Liver (tissue), 9 donors: Measurements from ENCODE around the gene ELAVL2. TPM values are rescaled to one million over a fixed set of nuclear protein-coding genes. Genes with fewer than 3 reads are reported as not detected.

Source experiments
- DNase-seq: peaks from one replicate; pipeline ENCODE4 v3.0.0-alpha.2; 2017; ENCODE audit warnings: low spot score
- H3K27ac ChIP-seq, 2 donors: one replicate each; pipeline ENCODE4 v1.7.0; 2013; ENCODE audit warnings: inconsistent platforms in 2 of 2, low read length in 2 of 2, control low read depth in 1 of 2, low read depth in 1 of 2, mild to moderate bottlenecking in 1 of 2
- H3K27me3 ChIP-seq, 4 donors: one replicate each; pipeline versions ENCODE4 v1.6.1 to v1.7.0; 2013; ENCODE audit warnings: low read length in 3 of 4, inconsistent platforms in 1 of 4, mild to moderate bottlenecking in 1 of 4, moderate library complexity in 1 of 4; ENCODE audit not compliant: control insufficient read depth in 4 of 4, insufficient read depth in 4 of 4
- H3K36me3 ChIP-seq, 4 donors: one replicate each; pipeline versions ENCODE4 v1.6.1 to v1.7.0; 2013; ENCODE audit warnings: low read length in 3 of 4, mild to moderate bottlenecking in 3 of 4, low read depth in 1 of 4, moderate library complexity in 1 of 4; ENCODE audit not compliant: control insufficient read depth in 4 of 4, insufficient read depth in 3 of 4
- H3K4me1 ChIP-seq, 4 donors: one replicate each; pipeline versions ENCODE4 v1.6.1 to v1.7.0; 2013; ENCODE audit warnings: low read length in 3 of 4, mild to moderate bottlenecking in 3 of 4, moderate library complexity in 1 of 4; ENCODE audit not compliant: control insufficient read depth in 4 of 4, insufficient read depth in 4 of 4
- H3K4me3 ChIP-seq, 3 donors: one replicate each; pipeline versions ENCODE4 v1.6.1 to v1.7.0; 2013; ENCODE audit warnings: low read length in 3 of 3, control low read depth in 1 of 3, low read depth in 1 of 3, mild to moderate bottlenecking in 1 of 3
- H3K9ac ChIP-seq, 2 donors: one replicate each; pipeline ENCODE4 v1.7.0; 2013; ENCODE audit warnings: low read length in 2 of 2, mild to moderate bottlenecking in 2 of 2, moderate library complexity in 2 of 2, control low read depth in 1 of 2, low read depth in 1 of 2
- H3K9me3 ChIP-seq, 4 donors: one replicate each; pipeline versions ENCODE4 v1.6.1 to v1.7.0; 2013; ENCODE audit warnings: low read length in 3 of 4; ENCODE audit not compliant: control insufficient read depth in 4 of 4
- ATF3 ChIP-seq: IDR thresholded peaks from 2 replicates; pipeline ENCODE4 v1.6.1; 2016; ENCODE audit warnings: antibody characterized with exemption
- CTCF ChIP-seq: fragments of 150-350 bp; IDR thresholded peaks from 2 replicates; pipeline ENCODE4 v1.5.1; 2017; ENCODE audit warnings: improper control_type of control experiment, low read depth, low read length; ENCODE audit not compliant: missing input control
- EGR1 ChIP-seq, 2 donors: IDR thresholded peaks; 2 replicates each; pipeline ENCODE4 v1.6.1; 2016 to 2018; ENCODE audit warnings: antibody characterized with exemption in 2 of 2, low read depth in 2 of 2
- FOXA1 ChIP-seq: IDR thresholded peaks from 2 replicates; pipeline ENCODE4 v1.6.1; 2016; ENCODE audit warnings: antibody characterized with exemption
- GABPA ChIP-seq, 2 donors: IDR thresholded peaks in 1 of 2; conservative IDR thresholded peaks in 1 of 2; 2 replicates each; pipeline ENCODE4 v1.6.1; 2016; ENCODE audit warnings: antibody characterized with exemption in 2 of 2, mild to moderate bottlenecking in 1 of 2, moderate library complexity in 1 of 2
- HNF4A ChIP-seq, 2 donors: conservative IDR thresholded peaks; 2 replicates each; pipeline ENCODE4 v1.6.1; 2016; ENCODE audit warnings: antibody characterized with exemption in 2 of 2, mild to moderate bottlenecking in 2 of 2
- HNF4G ChIP-seq: IDR thresholded peaks from 2 replicates; pipeline ENCODE4 v1.6.1; 2016; ENCODE audit warnings: antibody characterized with exemption
- JUND ChIP-seq, 2 donors: IDR thresholded peaks; 2 replicates each; pipeline ENCODE4 v1.6.1; 2016; ENCODE audit warnings: antibody characterized with exemption in 2 of 2
- MAX ChIP-seq: IDR thresholded peaks from 2 replicates; pipeline ENCODE4 v1.6.1; 2016; ENCODE audit warnings: antibody characterized with exemption
- NR2F2 ChIP-seq: IDR thresholded peaks from 2 replicates; pipeline ENCODE4 v1.6.1; 2016; ENCODE audit warnings: antibody characterized with exemption
- RAD21 ChIP-seq, 2 donors: IDR thresholded peaks; 2 replicates each; pipeline ENCODE4 v1.6.1; 2016; ENCODE audit warnings: antibody characterized with exemption in 2 of 2, mild to moderate bottlenecking in 2 of 2
- REST ChIP-seq: IDR thresholded peaks from 2 replicates; pipeline ENCODE4 v1.6.1; 2016; ENCODE audit warnings: antibody characterized with exemption, mild to moderate bottlenecking
- RXRA ChIP-seq, 2 donors: IDR thresholded peaks; 2 replicates each; pipeline ENCODE4 v1.6.1; 2017 to 2018; ENCODE audit warnings: antibody characterized with exemption in 2 of 2, mild to moderate bottlenecking in 1 of 2
- TAF1 ChIP-seq: conservative IDR thresholded peaks from 2 replicates; pipeline ENCODE4 v1.6.1; 2016; ENCODE audit warnings: antibody characterized with exemption, mild to moderate bottlenecking
- YY1 ChIP-seq: IDR thresholded peaks from 2 replicates; pipeline ENCODE4 v1.6.1; 2016; ENCODE audit warnings: antibody characterized with exemption, mild to moderate bottlenecking
- WGBS: extraction: QIAGEN DNeasy Blood & Tissue Kit; methylation state at CpG from one replicate; pipeline ENCODE4 v1.1.7; 2013; 5-methylcytosine and 5-hydroxymethylcytosine counted together
- polyA plus RNA-seq, 2 donors: library from polyadenylated mRNA; stranded (reverse) in 1 of 2; unstranded in 1 of 2; fragments of 200-250 nt in 1 of 2; fragments of >200 nt in 1 of 2; fragmentation: Nextera tagmentation in 1 of 2; extraction: Ambion mirVana in 1 of 2; gene quantifications; one replicate each; pipeline versions ENCODE4 v1.2.1 to v1.2.3, GENCODE V29; 2013 to 2015
- total RNA-seq, 2 donors: library from RNA; depleted of rRNA; stranded (reverse); fragments of >200 nt; gene quantifications; one replicate each; pipeline ENCODE4 v1.2.3, GENCODE V29; 2014
- donor health status: healthy.
- donor health status: healthy.
- donor health status: healthy.
- donor health status: healthy.
- donor health status: healthy.

Gene ELAVL2
- total and polyA plus RNA-seq, 4 donors = 0.19 TPM; not detected in 3

- TF ChIP-seq CTCF (no peak), ATF3 (no peak), FOXA1 (no peak), TAF1 (no peak)
Measured at GRCh38 chr9:23850242-23850689, 24.2 kb upstream of the ELAVL2 start (continued).

DNA sequence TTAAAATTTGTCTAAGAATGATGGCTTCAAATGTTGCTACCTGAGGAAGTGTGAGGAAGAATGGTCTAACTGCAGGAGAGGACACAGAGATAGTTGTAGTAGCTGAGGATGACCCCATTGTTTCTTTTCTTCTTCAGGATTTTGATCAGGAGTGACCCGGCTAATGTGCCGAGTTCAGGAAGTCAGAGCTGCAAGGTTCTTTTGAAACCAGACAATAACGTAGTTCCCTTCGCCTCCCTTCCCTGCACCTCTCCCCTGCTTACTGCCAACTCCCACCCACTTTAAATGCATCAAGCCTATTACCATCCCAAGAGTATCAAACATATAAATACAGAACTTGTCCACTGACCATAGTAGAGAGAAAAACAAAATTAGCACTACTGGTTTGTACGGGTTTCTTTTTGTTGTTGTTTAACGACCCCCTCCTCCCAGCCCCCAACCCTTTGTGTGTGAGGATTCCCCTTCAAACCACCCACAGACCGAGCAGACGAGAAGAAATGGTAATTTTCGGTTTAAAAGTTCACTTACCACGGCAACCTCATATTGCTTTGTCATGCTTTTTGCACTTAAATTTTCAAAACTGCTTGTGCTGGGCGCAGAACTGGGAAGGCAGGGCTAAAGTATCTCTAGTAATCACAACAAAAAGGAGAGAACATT lies 23.5 kb upstream of the ELAVL2 start:
- whole genome bisulfite sequencing = 5% methylated on average over 11 of the region's 11 CpGs
- no peak for TF ChIP-seq NR2F2
- no peak for TF ChIP-seq YY1
- TF ChIP-seq REST = no peak
- TF ChIP-seq RAD21 (IDR thresholded peaks at IDR 0.05) = no peak
- TF ChIP-seq EGR1 (IDR thresholded peaks at IDR 0.05; ENCODE audit: low read depth in 2 of 2) = no peak
- no peak for TF ChIP-seq RXRA (IDR thresholded peaks at IDR 0.05)
- TF ChIP-seq CTCF = no peak
- TF ChIP-seq HNF4G = no peak
- TF ChIP-seq HNF4A (conservative IDR thresholded peaks at IDR 0.05) = no peak
- no peak for TF ChIP-seq TAF1
- no peak for TF ChIP-seq JUND (IDR thresholded peaks at IDR 0.05)
- no peak for TF ChIP-seq GABPA (IDR thresholded peaks at IDR 0.05 in 1 of 2, conservative IDR thresholded peaks at IDR 0.05 in 1 of 2)
- no peak for TF ChIP-seq MAX

More for the DNA sequence above, 23.5 kb upstream of the ELAVL2 start:
- no peaks in the 10 kb centered on the region for H3K9me3 ChIP-seq
- H3K36me3 ChIP-seq = no peaks in the 10 kb centered on the region
- no peak overlapping the region for H3K27ac ChIP-seq
- peaks cover 0 to 4% (median 2%) of the 10 kb centered on the region in 4 donors for H3K27me3 ChIP-seq
- H3K9ac ChIP-seq = no peak overlapping the region
- H3K4me3 ChIP-seq = no peak overlapping the region
- no peak for DNase-seq
- peaks cover 4 to 15% (median 6%) of the 10 kb centered on the region in 4 donors for H3K4me1 ChIP-seq
